OCI-M2 (cell line): ENCODE results near the gene SNED1.

Source experiments
- DNase-seq: peaks from one replicate; lab custom pipeline; 2025; ENCODE audit not compliant: unreplicated experiment; lab: John Stamatoyannopoulos, UW

Gene SNED1

DNA sequence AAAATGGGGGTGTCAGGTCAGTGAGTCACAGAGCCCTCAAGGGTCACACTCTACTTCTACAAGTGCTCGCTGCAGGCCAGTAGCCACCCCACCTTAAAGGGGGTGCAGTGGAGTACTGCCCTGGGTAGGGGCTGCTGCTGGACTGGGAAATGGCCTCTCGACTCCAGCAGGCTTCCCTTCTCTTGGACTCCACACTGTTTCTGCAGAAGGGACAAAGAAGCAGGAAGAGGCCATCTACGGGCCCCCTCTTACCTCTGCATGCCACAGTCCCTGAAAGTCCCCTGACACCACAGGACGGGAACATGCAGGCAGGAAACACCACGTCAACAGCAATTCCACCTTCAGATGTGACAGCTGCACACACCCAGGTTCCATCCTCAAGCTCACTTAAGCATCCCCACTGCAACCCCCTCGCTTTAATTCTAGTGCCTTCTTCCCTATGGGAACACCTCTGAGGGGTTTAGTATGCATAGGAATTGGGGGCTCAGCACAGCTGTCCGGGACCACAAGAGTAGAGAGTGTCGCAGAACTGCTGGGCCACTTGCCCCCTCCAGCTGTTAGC is 22.3 kb downstream of the SNED1 start:
- no peak for DNase-seq

DNA sequence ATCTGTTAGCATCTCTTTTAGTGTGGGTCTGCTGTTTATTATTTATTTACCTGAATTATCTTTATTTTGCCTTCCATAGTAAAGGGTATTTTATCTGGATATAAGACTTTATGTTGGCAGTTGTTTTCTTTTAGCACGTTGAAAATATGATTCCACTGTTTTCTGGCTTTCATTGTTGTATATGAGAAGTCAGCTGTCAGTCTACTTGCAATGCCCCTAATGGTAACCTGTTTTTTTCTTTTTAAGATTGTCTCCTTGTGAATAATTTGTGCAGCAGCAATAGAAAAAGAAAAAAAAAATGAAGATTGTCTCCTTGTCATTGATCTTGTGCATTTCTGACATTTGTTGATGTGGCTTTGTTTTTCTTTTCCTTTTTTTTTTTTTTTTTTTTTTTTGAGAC is 27.2 kb downstream of the SNED1 start:
- no peak for DNase-seq

DNA sequence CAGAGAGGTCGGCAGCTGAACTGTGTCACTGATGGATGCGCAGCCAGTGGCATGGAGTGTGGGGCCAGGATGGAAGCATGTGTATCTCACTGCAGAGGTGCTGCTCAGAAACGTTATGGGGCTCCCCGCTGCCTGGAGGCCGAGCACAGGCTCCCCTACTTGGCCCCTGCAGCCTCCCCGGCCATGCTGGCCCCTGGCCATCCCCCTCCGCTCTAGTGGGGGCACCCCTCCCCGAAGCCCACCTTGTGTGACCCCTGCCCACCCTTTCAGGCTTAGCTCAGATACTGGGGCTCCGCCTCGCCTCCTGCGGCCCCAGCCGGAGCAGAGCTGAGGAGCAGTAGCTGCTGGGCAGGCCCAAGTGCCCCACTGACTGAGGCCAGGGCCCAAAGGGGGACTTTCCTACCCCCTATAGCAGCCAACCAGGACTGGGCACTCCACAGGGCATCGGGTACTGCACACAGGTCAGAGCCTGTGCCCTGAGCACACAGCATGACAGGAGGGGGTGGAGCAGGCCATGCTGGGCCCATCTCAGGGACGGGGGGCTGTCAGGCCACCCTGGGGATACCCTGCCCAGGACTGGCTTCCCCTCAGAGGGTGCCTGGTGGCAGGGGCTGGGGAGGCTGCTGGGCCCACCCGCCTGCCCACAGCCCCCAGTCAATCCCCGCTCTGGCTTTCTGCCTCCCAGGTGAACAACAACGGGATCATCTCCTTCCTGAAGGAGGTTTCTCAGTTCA is 31.3 kb downstream of the SNED1 start:
- DNase-seq, result no peak

DNA sequence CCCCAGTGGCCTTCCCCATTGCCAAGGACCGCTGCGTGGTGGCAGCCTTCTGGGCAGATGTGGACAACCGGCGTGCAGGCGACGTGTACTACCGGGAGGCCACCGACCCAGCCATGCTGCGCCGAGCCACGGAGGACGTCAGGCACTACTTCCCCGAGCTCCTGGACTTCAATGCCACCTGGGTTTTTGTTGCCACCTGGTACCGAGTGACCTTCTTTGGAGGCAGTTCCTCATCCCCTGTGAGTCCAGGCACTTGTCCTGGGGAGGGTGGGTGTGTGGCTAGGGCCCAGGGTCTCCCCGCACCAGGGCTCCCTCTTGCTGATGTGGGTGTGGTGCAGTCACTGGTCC is 31.9 kb downstream of the SNED1 start:
- no peak for DNase-seq

DNA sequence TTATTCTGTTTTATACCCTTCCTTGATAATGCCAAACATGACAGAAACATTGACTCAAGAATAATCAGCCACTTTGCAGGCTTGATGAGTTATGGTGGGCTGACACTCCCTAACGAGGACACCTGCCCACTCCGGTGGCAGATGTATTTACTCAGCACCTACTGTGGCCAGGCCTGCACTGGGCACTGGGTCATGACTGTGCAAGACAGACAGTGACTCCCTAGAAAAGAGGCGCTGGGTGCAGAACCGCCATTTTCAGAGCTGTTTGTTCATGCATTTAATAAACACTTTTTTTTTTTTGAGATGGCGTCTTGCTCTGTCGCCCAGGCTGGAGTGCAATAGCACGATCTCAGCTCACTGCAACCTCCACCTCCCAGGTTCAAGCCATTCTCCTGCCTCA is 32.5 kb downstream of the SNED1 start:
- DNase-seq, result no peak

DNA sequence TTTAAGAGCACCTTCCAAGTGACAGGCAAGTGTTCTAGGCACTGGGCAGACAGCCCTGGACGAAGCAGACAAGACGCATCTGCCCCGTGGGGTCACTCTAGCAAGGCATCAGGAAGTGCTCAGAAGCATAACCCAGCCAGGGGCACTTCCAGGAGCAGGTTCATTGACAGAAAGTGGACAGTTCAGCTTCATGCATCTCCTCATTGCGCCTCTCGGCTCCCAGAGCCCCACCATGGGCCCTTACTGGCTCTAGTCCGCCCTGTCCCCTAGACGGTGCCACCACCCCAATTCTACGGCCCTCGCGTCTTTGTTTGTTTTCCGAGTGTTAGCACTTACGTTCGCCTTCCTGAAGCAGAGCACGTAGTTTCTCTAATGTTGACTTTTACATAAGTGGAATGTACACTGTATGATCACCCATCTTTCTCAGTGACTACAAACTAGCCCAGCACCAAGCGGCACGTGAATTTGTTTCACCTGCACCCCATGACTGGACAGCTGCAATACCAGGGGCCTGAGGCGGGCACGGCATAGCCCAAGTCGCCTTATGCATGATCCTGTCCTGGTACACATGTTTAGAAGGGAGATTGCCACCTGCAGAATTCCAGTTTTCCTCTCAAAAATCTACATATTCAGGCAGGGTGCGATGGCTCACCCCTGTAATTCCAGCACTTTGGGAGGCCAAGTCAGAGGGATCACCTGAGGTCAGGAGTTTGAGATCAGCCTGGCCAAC is 33.2 kb downstream of the SNED1 start:
- no peak for DNase-seq

DNA sequence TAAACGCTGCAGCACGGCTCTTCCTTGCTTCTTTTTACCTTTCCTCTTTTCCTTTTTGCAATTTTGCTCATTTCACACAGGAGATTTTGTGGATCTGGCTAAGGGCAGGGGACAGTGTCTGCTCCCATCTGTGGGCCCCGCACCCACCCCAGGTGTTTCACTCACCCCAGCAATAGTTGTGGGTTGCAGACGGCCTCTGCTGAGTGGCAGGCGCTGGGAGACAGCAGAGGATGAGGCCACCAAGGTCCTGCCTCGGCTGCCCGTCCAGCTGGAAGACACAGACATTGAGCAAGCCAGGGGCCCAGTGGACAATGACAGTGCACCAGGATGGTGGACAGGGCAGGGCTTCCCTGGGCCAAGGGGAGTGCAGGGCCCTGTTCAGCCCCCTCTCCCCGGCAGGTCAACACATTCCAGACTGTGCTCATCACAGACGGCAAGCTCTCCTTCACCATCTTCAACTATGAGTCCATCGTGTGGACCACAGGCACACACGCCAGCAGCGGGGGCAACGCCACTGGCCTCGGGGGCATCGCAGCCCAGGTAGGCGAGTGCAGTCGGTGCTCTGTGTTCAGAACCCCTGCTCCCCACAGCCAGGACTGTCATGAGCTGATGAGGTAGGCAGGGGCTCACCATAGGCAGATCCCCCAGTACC is 35.0 kb downstream of the SNED1 start:
- no peak for DNase-seq

DNA sequence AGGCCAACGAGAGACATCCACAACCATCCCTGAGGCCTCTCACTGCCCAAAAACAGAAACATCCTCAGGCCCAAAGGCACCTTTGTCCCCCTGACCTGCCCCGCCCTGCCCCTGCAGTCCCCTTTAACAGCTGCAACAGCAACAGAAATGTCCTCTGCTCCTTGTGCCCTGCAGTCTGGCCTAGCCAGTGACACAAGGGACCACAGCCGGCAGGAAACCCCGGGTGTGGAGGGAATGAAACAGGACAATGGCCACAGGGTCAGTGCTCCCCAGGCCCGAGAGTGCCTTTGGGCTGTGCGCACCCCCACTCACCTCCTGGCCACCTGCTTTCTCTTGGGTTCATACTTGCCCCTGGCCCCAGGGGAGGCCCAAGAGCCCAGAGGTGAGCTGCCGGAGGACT is 35.6 kb downstream of the SNED1 start:
- DNase-seq, result no peak

DNA sequence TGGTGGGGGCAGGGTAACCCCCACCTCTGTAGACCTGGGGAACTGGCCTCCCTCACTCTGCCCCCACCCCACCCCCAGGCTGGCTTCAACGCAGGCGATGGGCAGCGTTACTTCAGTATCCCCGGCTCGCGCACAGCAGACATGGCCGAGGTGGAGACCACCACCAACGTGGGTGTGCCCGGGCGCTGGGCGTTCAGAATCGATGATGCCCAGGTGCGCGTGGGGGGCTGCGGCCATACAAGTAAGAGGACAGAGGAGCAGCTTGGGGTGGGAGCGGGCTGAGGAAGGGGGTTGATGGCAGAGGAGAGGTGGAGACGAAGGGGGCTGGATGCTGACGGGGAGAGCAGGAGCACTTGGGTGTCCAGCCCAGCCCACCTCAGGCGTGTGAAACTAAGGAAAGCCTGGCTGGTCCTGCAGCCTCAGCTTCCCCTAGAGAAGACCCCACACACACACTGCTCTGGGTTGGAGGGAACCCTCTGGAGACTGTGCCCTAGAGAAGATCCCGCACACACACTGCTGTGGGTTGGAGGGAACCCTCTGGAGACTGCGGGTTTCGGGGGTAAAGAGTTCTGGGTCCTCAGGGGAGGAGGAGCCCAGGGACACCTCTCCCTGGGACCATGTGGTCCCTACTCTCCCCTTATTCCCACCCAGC is 36.2 kb downstream of the SNED1 start:
- no peak for DNase-seq

DNA sequence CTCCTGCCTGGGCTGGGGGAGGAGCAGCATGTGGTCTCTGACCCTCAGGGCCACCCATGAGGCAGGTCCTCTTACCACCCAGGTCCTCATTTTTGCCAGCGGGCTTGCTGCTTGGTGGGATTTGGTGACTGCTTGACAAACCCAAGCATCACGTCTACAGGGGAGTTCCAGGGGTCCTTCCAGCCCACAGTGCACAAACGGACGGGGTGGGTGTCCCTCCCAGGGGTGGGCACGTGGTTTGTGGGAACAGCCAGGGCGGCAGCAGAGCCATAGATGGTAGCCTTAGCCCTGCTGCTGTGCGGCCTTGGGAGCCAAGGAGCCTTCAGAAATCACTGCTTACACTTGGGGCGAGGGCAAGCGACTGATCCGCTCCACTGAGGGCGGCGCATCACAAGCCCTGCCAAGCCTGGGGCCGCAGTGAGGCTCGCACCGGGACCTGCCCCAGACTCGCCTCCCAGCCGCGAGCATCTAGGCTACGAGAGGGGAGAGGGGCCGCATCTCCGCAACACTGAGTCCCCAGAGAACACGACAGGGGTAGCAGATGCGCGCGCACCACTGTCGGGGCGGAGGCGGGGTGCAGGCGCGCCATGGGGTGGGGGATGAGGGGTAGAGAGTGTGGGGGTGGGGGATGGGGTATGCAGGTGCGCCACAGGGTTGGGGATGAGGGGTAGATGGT is 36.9 kb downstream of the SNED1 start:
- no peak for DNase-seq

DNA sequence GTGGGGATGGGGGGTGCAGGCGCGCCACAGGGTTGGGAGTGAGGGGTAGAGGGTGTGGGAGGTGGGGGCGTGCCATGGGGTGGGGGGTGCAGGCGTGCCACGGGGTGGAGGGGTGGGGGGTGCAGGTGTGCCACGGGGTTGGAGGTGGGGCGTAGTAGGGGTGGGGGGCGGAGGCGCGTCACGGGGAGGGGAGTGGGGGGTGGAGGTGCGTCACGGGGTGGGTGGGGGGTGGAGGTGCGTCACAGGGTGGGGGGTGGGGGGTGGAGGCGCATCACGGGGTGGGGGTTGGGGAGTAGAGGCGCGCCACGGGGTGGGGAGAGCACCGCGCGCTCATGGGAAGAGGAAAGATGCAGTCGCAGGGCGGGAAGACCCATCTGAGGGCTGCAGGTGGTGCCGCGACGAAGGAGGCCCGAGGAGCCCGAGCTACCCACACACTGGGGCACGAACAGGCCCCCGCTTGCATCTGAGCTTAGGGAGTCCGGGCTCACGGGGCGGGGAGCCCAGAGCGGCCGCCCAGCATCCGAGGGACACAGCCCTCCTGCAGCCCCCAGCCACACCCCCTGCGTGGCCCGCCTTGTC is 37.5 kb downstream of the SNED1 start:
- no peak for DNase-seq

DNA sequence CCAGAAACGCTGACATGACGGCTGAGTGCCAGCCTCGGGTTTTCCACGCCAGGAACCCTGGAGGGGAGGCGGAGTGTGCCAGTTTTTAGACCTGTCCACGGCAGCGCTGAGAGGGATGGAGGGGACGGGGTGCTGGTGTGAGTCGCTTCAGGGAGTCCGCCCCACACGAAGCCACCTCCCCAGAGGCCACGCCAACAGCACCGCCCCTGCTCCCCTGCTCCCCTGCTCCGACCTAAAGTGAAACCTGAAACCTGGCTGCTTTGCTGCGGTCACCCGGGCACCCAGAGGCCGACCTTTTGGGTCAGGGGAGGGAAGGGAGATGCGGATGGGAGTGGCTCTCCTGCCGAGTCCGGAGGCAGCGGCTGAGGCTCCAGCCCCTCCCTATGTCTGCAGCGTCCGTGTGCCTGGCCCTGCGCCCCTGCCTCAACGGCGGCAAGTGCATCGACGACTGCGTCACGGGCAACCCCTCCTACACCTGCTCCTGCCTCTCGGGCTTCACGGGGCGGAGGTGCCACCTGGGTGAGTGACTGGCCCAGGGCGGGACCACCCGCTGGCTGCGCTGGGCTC is 38.1 kb downstream of the SNED1 start:
- no peak for DNase-seq

DNA sequence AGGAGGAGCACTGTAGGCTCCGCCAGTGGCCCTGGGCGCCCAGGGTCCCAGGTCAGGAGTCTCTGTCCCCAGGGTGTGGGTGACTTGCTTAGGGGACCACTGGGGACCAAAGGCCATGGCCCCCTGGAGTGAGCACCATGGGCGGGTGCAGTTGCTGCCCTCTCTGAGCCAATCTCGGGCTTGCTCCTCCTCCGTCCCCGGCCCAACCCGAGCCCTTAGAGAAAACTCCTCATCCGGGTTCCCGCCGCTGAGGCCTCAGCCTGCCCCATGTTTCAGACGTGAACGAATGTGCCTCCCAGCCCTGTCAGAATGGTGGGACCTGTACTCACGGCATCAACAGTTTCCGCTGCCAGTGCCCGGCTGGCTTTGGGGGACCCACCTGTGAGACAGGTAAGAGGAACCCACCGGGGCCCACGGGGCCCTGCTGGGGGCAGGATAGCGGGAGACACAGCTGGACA is 38.6 kb downstream of the SNED1 start:
- no peak for DNase-seq

DNA sequence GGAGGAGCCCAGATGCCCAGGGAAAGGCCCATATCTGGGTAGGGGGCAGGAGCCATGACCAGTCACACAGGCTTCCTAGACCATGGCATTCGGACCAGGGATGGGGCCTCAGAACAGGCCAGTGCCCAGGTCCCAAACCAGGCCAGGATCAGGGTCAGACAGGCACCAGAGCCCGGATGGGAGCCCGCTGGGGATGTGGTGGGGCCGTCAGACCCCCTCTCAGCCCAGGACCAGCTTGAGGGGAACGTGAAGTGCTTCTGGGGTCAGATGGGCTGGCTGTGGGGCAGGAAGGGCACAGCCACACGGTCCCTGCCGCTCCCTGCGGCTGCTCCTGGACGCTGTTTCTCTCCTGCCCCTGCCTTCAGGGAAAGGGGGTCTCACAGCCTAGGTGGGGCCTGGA is 39.1 kb downstream of the SNED1 start:
- no peak for DNase-seq

DNA sequence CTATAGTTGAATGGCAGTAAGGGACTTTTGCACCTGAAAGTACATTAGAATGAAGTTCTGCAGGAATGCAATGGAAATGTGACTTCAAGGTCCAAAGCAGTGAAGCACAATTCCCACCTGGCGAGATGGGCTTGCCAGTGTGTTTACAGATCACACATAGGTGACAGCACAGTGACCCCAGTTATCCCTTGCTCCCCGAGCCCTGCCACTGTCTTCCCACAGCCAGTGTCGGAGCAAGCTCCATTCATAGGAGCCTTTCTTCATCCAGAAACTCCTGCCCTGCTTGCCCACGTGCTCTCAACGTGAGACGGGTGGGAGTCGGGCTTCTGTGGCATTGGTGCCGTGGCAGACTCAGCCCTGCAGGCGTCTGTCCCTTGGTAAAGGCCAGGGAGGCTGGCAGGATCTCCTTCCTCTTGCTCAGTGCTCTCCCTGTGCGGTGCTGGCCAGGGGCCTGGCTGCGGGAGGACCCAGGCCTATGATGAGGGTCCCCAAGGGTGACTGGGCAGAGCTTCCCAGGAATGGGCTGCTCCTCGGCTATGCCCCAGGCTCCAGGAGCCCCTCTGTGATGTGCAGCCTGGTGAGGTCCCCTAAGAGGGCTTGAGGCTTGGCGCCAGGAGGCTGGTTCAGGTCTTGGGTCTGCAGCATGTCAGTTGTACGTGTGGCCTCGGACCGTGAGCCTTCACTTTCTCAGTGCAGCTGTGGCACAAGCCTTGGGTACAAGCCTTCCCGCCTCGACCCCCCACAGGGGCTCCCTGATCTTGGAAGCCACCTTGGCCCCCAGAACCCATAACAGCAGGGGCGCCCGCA is 40.2 kb downstream of the SNED1 start:
- no peak for DNase-seq

DNA sequence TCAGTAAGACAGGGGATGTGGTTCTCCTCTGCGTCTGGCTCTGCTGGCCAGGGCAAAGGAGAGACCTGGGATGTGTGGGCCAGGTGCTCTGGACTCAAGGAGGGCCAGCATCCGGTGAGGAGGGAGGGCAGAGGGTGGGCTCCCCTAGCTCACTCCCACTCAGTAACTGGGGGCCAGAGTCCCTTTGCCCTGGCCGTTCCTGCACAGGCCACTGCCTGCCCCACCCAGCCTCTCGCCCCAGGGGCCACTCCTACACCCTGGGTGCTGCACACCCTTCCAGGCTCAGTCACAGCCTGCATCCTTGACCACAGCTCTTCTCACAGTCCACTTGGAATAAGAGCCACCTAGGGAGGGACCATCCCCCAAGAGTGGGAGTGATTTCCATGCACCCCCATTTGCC is 41.0 kb downstream of the SNED1 start:
- DNase-seq, result no peak

DNA sequence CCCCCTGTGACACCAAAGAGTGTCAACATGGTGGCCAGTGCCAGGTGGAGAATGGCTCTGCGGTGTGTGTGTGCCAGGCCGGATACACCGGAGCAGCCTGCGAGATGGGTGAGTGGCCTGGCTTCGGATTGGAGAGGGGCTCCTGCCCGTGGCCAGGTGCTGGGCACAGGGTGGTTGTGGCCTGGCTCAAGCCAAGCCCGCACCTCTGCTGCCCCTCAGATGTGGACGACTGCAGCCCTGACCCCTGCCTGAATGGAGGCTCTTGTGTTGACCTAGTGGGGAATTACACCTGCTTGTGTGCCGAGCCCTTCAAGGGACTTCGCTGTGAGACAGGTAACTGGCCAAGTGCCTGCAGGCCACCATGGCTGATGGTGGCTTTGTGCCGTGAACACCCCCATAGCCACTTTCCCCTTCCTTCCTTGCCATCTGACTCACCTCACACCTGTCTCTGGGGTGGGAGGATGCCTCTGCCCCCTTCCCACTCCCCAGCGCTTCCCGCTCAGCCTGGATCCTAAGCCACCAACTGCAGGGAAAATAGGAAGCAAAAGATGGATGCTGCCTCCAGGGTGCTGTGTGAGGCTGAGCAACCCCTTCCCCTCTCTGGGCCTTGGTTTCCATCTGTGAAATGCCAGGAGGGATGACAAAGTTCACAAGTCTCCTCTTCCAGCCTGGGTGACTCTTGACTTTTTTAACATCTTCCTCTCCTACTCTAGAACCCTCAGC is 41.8 kb downstream of the SNED1 start:
- no peak for DNase-seq

DNA sequence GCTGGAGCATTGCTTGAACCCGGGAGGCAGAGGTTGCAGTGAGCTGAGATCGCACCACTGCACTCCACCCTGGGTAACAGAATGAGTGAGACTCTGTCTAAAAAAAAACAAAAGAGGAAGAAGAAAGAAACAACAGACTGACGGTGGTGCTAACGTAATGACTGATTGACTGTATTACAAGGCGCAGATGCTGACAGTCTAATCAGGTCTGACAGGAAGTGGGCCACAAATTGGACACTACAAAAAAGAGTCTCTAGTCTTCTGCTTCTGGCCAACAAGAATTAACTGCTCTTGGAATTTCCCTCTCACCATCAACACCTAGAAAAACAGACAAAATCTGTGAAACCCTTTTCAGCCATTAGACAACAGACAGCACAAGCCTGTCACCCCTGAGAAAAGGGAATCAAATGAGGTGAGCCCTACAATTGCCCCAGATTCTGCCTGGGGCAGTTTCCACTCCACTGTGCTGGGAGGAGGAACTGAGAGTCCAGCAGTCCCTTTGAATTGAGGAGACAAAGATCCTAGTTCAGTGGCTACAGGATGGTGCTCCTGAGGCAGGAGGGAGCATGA is 43.3 kb downstream of the SNED1 start:
- DNase-seq, result no peak
